Ascending aorta (tissue), 2 donors: ENCODE data around the gene TRABD2B. TPM values are rescaled to one million over a fixed set of nuclear protein-coding genes. Genes with fewer than 3 reads are reported as not detected.

Source experiments
- DNase-seq, 2 donors: peaks; one replicate each; pipeline ENCODE4 v3.0.0-alpha.2; 2019; ENCODE audit warnings: low spot score in 2 of 2
- H3K27ac ChIP-seq, 2 donors: fragments of 200-600 bp; sonication (generic); one replicate each; pipeline ENCODE4 v1.5.1; 2016 to 2017; ENCODE audit warnings: mild to moderate bottlenecking in 1 of 2
- H3K27me3 ChIP-seq: fragments of 200-600 bp; sonication (generic); one replicate; pipeline ENCODE4 v1.5.1; 2017
- H3K36me3 ChIP-seq, 2 donors: fragments of 200-600 bp; sonication (generic); one replicate each; pipeline ENCODE4 v1.5.1; 2016
- H3K4me1 ChIP-seq, 2 donors: fragments of 200-600 bp; sonication (generic); one replicate each; pipeline ENCODE4 v1.5.1; 2016 to 2017; ENCODE audit warnings: mild to moderate bottlenecking in 1 of 2
- H3K4me3 ChIP-seq, 2 donors: fragments of 200-600 bp; sonication (generic); one replicate each; pipeline ENCODE4 v1.5.1; 2016 to 2017; ENCODE audit warnings: mild to moderate bottlenecking in 1 of 2
- H3K9me3 ChIP-seq, 2 donors: fragments of 200-600 bp; sonication (generic); one replicate each; pipeline ENCODE4 v1.5.1; 2016
- intact Hi-C: fragments of 100-400 bp; cut with DNase I; formaldehyde crosslinking; loops from one replicate; pipeline ENCODE4 v1.15.1; 2023
- total RNA-seq: library from RNA; depleted of rRNA; stranded (reverse); fragments of >200 nt; gene quantifications from one replicate; pipeline ENCODE4 v1.1.0, GENCODE V29; 2016
- TF ChIP-seq, protein P1 (sequence below), 3 experiments: fragments of 200-600 bp in 2 of 3; fragments of 450-650 bp in 1 of 3; sonication (generic) in 2 of 3; IDR thresholded peaks; one replicate each; pipeline ENCODE4 v1.5.1; 2016 to 2019; ENCODE audit warnings: antibody characterized with exemption in 3 of 3, mild to moderate bottlenecking in 1 of 3, moderate library complexity in 1 of 3

Gene TRABD2B
- total RNA-seq, 1 donor from 2014 or later = 7.9 TPM

DNA sequence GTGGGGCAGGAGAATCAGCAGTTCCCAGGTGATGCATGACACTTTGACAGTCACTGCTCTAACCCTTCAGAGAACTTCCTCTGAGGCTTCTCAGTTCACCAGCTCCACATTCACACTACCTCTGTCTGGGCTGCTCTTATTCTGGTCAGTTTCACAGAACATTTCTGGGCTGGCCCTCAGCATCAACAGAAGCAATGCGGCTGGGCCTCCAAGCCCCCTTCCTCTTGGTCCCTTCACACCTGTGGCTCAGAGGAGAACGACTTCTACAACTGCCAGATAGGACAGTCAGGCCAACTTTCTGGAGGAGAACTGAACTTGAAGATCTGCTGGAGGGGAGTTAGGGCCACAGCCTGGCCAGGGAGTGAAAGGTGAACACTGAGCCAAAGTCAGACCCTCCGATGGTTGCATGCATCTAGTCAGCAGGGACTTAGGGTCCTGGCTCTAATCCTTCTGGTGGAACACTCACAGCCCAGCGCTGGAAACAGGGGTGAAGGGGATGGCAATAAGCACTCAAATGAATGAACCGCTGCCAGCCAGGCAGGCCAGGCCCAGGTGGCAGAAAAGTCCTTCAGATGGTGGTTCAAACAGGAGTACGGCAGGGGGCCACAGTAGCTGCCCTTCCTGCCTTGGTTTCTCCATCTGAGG is 285.2 kb downstream of the TRABD2B start:
- no peaks in the 10 kb centered on the region for H3K36me3 ChIP-seq
- TF ChIP-seq, protein P1, sequence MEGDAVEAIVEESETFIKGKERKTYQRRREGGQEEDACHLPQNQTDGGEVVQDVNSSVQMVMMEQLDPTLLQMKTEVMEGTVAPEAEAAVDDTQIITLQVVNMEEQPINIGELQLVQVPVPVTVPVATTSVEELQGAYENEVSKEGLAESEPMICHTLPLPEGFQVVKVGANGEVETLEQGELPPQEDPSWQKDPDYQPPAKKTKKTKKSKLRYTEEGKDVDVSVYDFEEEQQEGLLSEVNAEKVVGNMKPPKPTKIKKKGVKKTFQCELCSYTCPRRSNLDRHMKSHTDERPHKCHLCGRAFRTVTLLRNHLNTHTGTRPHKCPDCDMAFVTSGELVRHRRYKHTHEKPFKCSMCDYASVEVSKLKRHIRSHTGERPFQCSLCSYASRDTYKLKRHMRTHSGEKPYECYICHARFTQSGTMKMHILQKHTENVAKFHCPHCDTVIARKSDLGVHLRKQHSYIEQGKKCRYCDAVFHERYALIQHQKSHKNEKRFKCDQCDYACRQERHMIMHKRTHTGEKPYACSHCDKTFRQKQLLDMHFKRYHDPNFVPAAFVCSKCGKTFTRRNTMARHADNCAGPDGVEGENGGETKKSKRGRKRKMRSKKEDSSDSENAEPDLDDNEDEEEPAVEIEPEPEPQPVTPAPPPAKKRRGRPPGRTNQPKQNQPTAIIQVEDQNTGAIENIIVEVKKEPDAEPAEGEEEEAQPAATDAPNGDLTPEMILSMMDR (IDR thresholded peaks at IDR 0.05) = no peak
- H3K4me3 ChIP-seq = no peak overlapping the region
- peaks cover 12 to 13% of the 10 kb centered on the region in 2 donors for H3K4me1 ChIP-seq
- intact Hi-C loops = loop anchor here (2.0 to 5.0 kb wide), 3 partner anchors 141 to 209 kb away; no protein-coding TSS in a partner anchor
- H3K9me3 ChIP-seq = no peaks in the 10 kb centered on the region
- DNase-seq = peak in 1 of 2 donors; percentile 39
- no peaks in the 10 kb centered on the region for H3K27me3 ChIP-seq
- no peak overlapping the region for H3K27ac ChIP-seq

DNA sequence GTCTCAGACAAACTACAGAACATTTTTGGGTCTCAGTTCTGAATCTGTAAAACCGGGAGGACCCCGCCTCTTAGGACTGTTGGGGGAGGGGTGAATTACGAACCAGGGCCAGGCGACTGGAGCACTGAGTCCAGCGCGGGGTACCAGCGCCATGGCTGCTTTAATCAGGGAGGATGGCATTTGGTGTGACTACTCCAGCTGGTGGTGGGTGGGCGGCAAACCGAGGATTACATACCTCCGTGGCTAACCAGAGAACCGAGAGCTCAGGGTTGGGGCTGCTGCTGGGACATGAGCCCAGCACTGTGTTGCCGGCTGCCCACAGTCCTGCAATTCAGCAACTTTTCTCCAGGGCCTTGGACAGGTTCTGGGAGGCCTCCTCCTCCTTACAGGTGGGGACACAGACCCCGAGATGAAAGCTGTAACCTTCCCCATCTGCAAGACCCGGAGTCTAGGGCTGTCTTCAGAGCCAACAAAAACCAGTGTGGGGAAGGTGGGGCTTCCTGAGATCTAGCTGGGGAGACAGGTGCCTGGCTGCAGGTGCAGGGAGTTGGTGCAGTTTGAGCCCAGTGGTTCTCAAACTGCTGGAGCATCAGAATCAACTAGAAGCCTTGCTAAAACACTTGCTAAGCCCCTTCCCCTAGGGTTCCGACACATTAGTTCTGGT is 285.9 kb downstream of the TRABD2B start:
- Histone ChIP-seq H3K9me3 (no peaks in the 10 kb centered on the region), H3K36me3 (no peaks in the 10 kb centered on the region), H3K4me3 (no peak overlapping the region), H3K27me3 (no peaks in the 10 kb centered on the region), H3K27ac (no peak overlapping the region), H3K4me1 (peaks cover 12 to 13% of the 10 kb centered on the region in 2 donors)
- peak in 1 of 2 donors; percentile 59 for DNase-seq
- intact Hi-C loops = loop anchor here (2.0 to 5.0 kb wide), 3 partner anchors 141 to 209 kb away; no protein-coding TSS in a partner anchor
- TF ChIP-seq, protein P1 (IDR thresholded peaks at IDR 0.05) = no peak

Other genes with a start within 250 kb of the TRABD2B start
- gene SLC5A9, start 225.3 kb upstream of the TRABD2B start, total RNA-seq = 13.3 TPM